Adrenal gland (tissue), 5 donors: Measurements from ENCODE around the gene DGKG.

ENCODE experiments used
- CTCF ChIP-seq, 6 experiments: fragments of 450-650 bp in 4 of 6; fragments of 200-600 bp in 2 of 6; sonication (generic) in 1 of 6; IDR thresholded peaks; 1 replicate in 5 of 6; 2 replicates in 1 of 6; pipeline versions ENCODE4 v1.5.1 to v1.8.0; 2016 to 2021; ENCODE audit warnings: antibody characterized with exemption in 6 of 6, mild to moderate bottlenecking in 2 of 6, moderate library complexity in 1 of 6
- POLR2A ChIP-seq, 2 donors: fragments of 450-650 bp; IDR thresholded peaks; one replicate each; pipeline ENCODE4 v1.6.1; 2017; ENCODE audit warnings: antibody characterized with exemption in 2 of 2, mild to moderate bottlenecking in 2 of 2, moderate library complexity in 1 of 2
- donor health status: DM: no; HTN: no; CAD: no.

GRCh38 chr3:186307594-186308221 is 54.3 kb downstream of the DGKG start:
- no peak for TF ChIP-seq CTCF (IDR thresholded peaks at IDR 0.05)
- no peak for TF ChIP-seq POLR2A (IDR thresholded peaks at IDR 0.05)
